Sigmoid colon (tissue), 7 donors: ENCODE measurements around the gene SDK1. TPM values are rescaled to one million over a fixed set of nuclear protein-coding genes. Genes with fewer than 3 reads are reported as not detected.
A peak's percentile ranks its signal among the peaks of the same experiment; 100 is the strongest.

Experiments
- DNase-seq: peaks from one replicate; pipeline ENCODE4 v3.0.0-alpha.2; 2019
- H3K27ac ChIP-seq, 4 donors: fragments of 200-600 bp; sonication (generic); one replicate each; pipeline ENCODE4 v1.5.1; 2016 to 2019; ENCODE audit warnings: mild to moderate bottlenecking in 1 of 4
- H3K27me3 ChIP-seq, 3 donors: fragments of 200-600 bp; sonication (generic); one replicate each; pipeline ENCODE4 v1.5.1; 2019; ENCODE audit warnings: mild to moderate bottlenecking in 1 of 3
- H3K36me3 ChIP-seq, 4 donors: fragments of 200-600 bp; sonication (generic); one replicate each; pipeline ENCODE4 v1.5.1; 2016 to 2019
- H3K4me1 ChIP-seq, 4 donors: fragments of 200-600 bp; sonication (generic); one replicate each; pipeline ENCODE4 v1.5.1; 2017 to 2019
- H3K4me3 ChIP-seq, 4 donors: fragments of 200-600 bp; sonication (generic); one replicate each; pipeline ENCODE4 v1.5.1; 2017 to 2019; ENCODE audit warnings: mild to moderate bottlenecking in 2 of 4, moderate library complexity in 1 of 4
- H3K9me3 ChIP-seq, 4 donors: fragments of 200-600 bp in 3 of 4; sonication (generic) in 3 of 4; one replicate each; pipeline versions ENCODE4 v1.5.1 to v1.6.1; 2013 to 2019
- EP300 ChIP-seq, 4 donors: sonication (generic); formaldehyde crosslinking; IDR thresholded peaks; one replicate each; pipeline ENCODE4 v1.6.1; 2017; ENCODE audit warnings: antibody characterized with exemption in 4 of 4
- POLR2A ChIP-seq, 2 donors: fragments of 450-650 bp; IDR thresholded peaks; one replicate each; pipeline ENCODE4 v1.6.1; 2016; ENCODE audit warnings: antibody characterized with exemption in 2 of 2, mild to moderate bottlenecking in 2 of 2, moderate library complexity in 2 of 2
- POLR2AphosphoS5 ChIP-seq, 4 donors: sonication (generic); formaldehyde crosslinking; IDR thresholded peaks; one replicate each; pipeline ENCODE4 v1.6.1; 2017; ENCODE audit warnings: antibody characterized with exemption in 4 of 4
- WGBS, 2 donors: extraction: QIAGEN DNeasy Blood & Tissue Kit; methylation state at CpG; one replicate each; pipeline ENCODE4 v1.1.7; 2013; 5-methylcytosine and 5-hydroxymethylcytosine counted together
- intact Hi-C: fragments of 100-400 bp; cut with DNase I; formaldehyde crosslinking; loops from one replicate; pipeline ENCODE4 v1.15.1; 2023
- polyA plus RNA-seq, 3 donors: library from polyadenylated mRNA; stranded (reverse); fragments of 200-250 nt; gene quantifications; one replicate each; pipeline ENCODE4 v1.2.3, GENCODE V29; 2013
- total RNA-seq, 4 donors: library from RNA; depleted of rRNA; stranded (reverse); fragments of >200 nt; gene quantifications; one replicate each; pipeline ENCODE4 v1.1.0, GENCODE V29; 2016
- TF ChIP-seq, protein P1 (sequence below), 4 experiments: fragments of 450-650 bp in 3 of 4; fragments of 200-600 bp in 1 of 4; IDR thresholded peaks; one replicate each; pipeline ENCODE4 v1.5.1; 2016 to 2019; ENCODE audit warnings: antibody characterized with exemption in 4 of 4, mild to moderate bottlenecking in 3 of 4, moderate library complexity in 2 of 4
- donor health status: healthy with polysubstance abuse.
- donor health status: Bipolar disorder and iron deficiency.
- donor health status: healthy.

Gene SDK1
- total and polyA plus RNA-seq, 7 donors = under 0.01 to 23.0 (median 10.0) TPM; not detected in 1

DNA sequence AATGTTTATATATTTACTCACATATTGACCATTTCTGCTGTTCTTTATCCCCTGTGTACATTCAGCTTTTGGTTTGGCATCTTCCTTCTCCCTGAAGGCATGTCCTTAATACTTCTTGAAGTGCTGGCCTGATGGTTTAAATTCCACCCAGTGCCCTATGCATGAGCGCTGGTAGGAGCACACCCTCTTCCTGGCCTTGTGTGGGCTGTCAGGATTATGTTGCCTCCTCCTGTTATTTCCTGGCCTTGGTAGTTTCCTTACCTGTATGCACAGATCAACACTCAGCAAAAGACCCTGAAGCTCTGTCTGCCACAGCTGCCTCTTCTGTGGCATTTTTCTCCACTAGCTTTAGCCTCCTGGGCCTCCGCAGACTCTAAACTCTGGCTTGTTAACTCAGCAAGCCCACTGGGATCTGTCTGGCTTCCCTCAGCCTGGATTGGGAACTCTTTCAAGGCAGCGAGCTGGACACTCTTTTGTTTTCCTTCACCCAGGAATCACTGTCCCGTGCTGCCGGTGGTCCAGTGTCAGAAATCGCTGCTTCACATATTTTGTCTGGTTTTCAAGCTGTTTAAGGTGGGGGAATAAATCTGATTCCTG is 595.2 kb downstream of the SDK1 start:
- Histone ChIP-seq H3K4me3 (no peak overlapping the region), H3K36me3 (no peaks in the 10 kb centered on the region), H3K4me1 (peaks cover 0 to 20% (median 4%) of the 10 kb centered on the region in 4 donors), H3K27me3 (no peaks in the 10 kb centered on the region), H3K27ac (no peak overlapping the region), H3K9me3 (no peaks in the 10 kb centered on the region)
- intact Hi-C loops = loop anchor here (2.0 to 5.0 kb wide), 2 partner anchors 595 to 1029 kb away; partner anchors contain the start of gene SDK1
- TF ChIP-seq, protein P1, sequence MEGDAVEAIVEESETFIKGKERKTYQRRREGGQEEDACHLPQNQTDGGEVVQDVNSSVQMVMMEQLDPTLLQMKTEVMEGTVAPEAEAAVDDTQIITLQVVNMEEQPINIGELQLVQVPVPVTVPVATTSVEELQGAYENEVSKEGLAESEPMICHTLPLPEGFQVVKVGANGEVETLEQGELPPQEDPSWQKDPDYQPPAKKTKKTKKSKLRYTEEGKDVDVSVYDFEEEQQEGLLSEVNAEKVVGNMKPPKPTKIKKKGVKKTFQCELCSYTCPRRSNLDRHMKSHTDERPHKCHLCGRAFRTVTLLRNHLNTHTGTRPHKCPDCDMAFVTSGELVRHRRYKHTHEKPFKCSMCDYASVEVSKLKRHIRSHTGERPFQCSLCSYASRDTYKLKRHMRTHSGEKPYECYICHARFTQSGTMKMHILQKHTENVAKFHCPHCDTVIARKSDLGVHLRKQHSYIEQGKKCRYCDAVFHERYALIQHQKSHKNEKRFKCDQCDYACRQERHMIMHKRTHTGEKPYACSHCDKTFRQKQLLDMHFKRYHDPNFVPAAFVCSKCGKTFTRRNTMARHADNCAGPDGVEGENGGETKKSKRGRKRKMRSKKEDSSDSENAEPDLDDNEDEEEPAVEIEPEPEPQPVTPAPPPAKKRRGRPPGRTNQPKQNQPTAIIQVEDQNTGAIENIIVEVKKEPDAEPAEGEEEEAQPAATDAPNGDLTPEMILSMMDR (IDR thresholded peaks at IDR 0.05) = no peak
- no peak for TF ChIP-seq EP300 (IDR thresholded peaks at IDR 0.05)
- TF ChIP-seq POLR2A (IDR thresholded peaks at IDR 0.05) = no peak
- TF ChIP-seq POLR2AphosphoS5 (IDR thresholded peaks at IDR 0.05) = no peak
- DNase-seq = no peak
- WGBS, 2 donors = 79 to 91% methylated on average over 6 of the region's 6 CpGs

DNA sequence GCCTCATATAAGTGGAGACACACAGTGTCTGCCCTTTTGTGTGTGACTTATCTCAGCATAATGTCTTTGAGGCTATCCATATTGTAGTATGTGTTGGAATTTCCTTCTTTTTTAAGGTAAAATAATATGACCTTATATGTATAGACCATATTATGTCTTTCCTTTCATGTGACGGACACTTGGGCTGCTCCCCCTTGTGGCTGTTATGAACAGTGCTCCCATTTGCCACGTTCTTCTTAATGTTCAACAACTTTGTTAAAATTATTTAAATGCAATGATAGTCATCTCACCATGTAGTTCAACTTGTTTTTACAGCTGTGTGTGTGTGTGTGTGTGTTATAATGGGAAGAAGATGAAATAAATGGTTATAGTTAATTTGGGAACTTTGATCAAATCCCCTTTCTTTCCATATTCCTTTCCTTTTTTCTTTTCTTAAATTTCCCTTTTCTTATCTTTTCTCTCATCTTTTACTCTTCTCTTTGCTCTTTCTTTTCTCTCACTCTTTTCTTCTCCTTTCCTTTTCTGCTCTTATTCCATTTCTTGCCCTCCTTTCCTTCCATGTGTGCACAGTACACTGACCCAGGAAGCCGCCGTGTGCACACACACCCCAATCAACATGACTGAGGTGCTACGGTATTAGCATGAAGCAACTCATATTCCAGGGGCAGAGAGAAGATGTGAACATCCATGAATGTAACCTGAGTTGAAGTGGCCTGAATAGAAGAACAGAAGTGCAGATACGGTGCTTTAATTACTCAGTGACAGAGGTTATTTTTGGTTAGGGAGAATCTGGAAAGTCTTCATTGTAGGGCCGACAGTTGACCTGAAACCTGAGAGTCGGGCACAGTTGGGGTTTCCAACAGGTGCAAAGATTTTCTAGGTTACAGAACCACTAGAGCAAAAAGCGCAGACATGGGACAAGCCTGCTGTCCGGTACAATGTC is 596.6 kb downstream of the SDK1 start:
- Histone ChIP-seq H3K36me3 (no peaks in the 10 kb centered on the region), H3K4me3 (no peak overlapping the region), H3K9me3 (no peaks in the 10 kb centered on the region), H3K27ac (no peak overlapping the region), H3K4me1 (peaks cover 0 to 13% (median 4%) of the 10 kb centered on the region in 4 donors), H3K27me3 (no peaks in the 10 kb centered on the region)
- TF ChIP-seq EP300 (IDR thresholded peaks at IDR 0.05) (no peak), POLR2AphosphoS5 (IDR thresholded peaks at IDR 0.05) (no peak)
- TF ChIP-seq, protein P1 (IDR thresholded peaks at IDR 0.05) = peak; percentile 23 to 80 (median 70)
- DNase-seq = no peak
- 65 to 77% methylated on average over 10 of the region's 10 CpGs for WGBS, 2 donors
- intact Hi-C loops = loop anchor here (2.0 to 5.0 kb wide), 2 partner anchors 597 to 1030 kb away; partner anchors contain the start of gene SDK1

DNA sequence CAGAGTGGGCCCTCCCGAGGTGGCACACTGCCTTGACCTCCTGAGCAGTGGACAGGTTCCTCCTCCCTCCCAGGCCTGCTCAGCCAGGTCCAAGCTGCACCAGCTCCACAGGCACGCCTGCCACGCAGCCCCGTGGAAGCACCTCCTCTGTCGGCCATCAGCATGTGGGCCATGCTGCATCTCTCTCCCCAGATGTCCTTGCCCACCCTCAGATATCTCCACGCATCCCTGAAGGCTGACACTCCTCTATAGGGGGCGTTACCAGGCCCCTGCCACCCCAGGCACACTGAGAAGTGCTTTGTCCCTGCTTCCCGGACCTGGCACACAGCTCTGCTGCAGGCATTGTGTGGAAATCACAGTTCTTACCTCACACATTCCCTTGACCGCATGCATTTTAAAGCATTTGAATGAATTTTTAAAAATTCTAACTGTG is 598.5 kb downstream of the SDK1 start:
- H3K9me3 ChIP-seq = no peaks in the 10 kb centered on the region
- no peak for DNase-seq
- H3K27me3 ChIP-seq = no peaks in the 10 kb centered on the region
- whole genome bisulfite sequencing, 2 donors = 82 to 84% methylated on average over 9 of the region's 9 CpGs
- intact Hi-C loops = loop anchor here (5.0 kb wide), 1 partner anchor 1032 kb away; no protein-coding TSS in a partner anchor
- H3K27ac ChIP-seq = no peak overlapping the region
- TF ChIP-seq, protein P1 (IDR thresholded peaks at IDR 0.05) = no peak
- TF ChIP-seq POLR2AphosphoS5 (IDR thresholded peaks at IDR 0.05) (no peak), POLR2A (IDR thresholded peaks at IDR 0.05) (no peak), EP300 (IDR thresholded peaks at IDR 0.05) (no peak)
- H3K4me1 ChIP-seq = no peaks in the 10 kb centered on the region
- no peak overlapping the region for H3K4me3 ChIP-seq
- H3K36me3 ChIP-seq = no peaks in the 10 kb centered on the region

DNA sequence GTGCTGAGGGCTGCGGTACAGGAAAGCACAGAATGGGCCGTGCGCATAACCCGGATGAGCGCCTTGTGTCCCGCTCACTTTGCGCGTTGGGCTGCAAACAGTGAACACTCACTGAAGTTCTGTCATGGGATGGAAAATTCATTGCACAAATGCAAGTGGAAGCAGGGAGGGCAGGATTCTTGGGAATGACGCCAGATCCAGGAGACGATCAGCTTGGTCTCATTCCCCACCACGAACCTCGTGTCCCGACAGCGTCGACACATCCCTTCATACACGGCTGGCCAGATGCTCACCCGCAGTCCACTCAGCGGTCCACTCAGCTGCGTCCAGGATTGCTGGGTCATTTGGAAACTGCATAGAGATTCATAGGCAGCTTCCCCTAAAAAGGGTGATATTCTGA is 607.1 kb downstream of the SDK1 start:
- no peak overlapping the region for H3K27ac ChIP-seq
- DNase-seq = no peak
- no peaks in the 10 kb centered on the region for H3K4me1 ChIP-seq
- WGBS, 2 donors = 95% methylated on average over 19 of the region's 19 CpGs
- H3K4me3 ChIP-seq = no peak overlapping the region
- TF ChIP-seq POLR2AphosphoS5 (IDR thresholded peaks at IDR 0.05) = no peak
- TF ChIP-seq, protein P1 (IDR thresholded peaks at IDR 0.05) = no peak
- no peak for TF ChIP-seq POLR2A (IDR thresholded peaks at IDR 0.05)
- TF ChIP-seq EP300 (IDR thresholded peaks at IDR 0.05) = no peak
- no peaks in the 10 kb centered on the region for H3K36me3 ChIP-seq
- intact Hi-C loops = no loop called here
- no peaks in the 10 kb centered on the region for H3K9me3 ChIP-seq
- H3K27me3 ChIP-seq = no peaks in the 10 kb centered on the region
